ENCODE measurements around the gene CCDC148.
A peak's percentile ranks its signal among the peaks of the same experiment; 100 is the strongest.
"Not testable (repeated sequence)": the region's sequence is repeated elsewhere in the genome, so short reads cannot be mapped to it uniquely, and the experiment has no call there.

Gene CCDC148

GRCh38 chr2:158413581-158413980 lies 43.0 kb downstream of the CCDC148 start:
- no peak for FAIRE-seq

GRCh38 chr2:158412206-158412605 lies 44.3 kb downstream of the CCDC148 start:
- FAIRE-seq: no peak

- no peak for FAIRE-seq
These were observed 44.8 kb downstream of the CCDC148 start for GRCh38 chr2:158411748-158412147.

GRCh38 chr2:158410132-158410531 lies 46.4 kb downstream of the CCDC148 start:
- no peak for FAIRE-seq

GRCh38 chr2:158407031-158407430 lies 49.5 kb downstream of the CCDC148 start:
- no peak for FAIRE-seq

GRCh38 chr2:158405341-158405740 lies 51.2 kb downstream of the CCDC148 start:
- no peak for FAIRE-seq

GRCh38 chr2:158403237-158403636 lies 53.3 kb downstream of the CCDC148 start:
- no peak for FAIRE-seq

GRCh38 chr2:158402665-158403064 lies 53.9 kb downstream of the CCDC148 start:
- no peak for FAIRE-seq

- FAIRE-seq: no peak
These were observed 61.4 kb downstream of the CCDC148 start for GRCh38 chr2:158395166-158395565.

GRCh38 chr2:158394453-158394852 lies 62.1 kb downstream of the CCDC148 start:
- FAIRE-seq: no peak

GRCh38 chr2:158393886-158394285 lies 62.7 kb downstream of the CCDC148 start:
- FAIRE-seq: no peak

GRCh38 chr2:158392687-158393086 lies 63.9 kb downstream of the CCDC148 start:
- no peak for FAIRE-seq

GRCh38 chr2:158391876-158392275 lies 64.7 kb downstream of the CCDC148 start:
- no peak for FAIRE-seq

- FAIRE-seq: no peak
These were observed 65.2 kb downstream of the CCDC148 start for GRCh38 chr2:158391361-158391760.

- FAIRE-seq: no peak
These were observed 68.4 kb downstream of the CCDC148 start for GRCh38 chr2:158388159-158388558.

- FAIRE-seq: no peak
These were observed 70.9 kb downstream of the CCDC148 start for GRCh38 chr2:158385646-158386045.

- no peak for FAIRE-seq
These were observed 74.6 kb downstream of the CCDC148 start for GRCh38 chr2:158381978-158382377.

- FAIRE-seq: no peak
These were observed 75.3 kb downstream of the CCDC148 start for GRCh38 chr2:158381205-158381604.

GRCh38 chr2:158380746-158381145 lies 75.8 kb downstream of the CCDC148 start:
- no peak for FAIRE-seq

GRCh38 chr2:158378926-158379325 lies 77.6 kb downstream of the CCDC148 start:
- no peak for FAIRE-seq

GRCh38 chr2:158366342-158366741 lies 90.2 kb downstream of the CCDC148 start:
- no peak for FAIRE-seq

GRCh38 chr2:158359846-158360245 lies 96.7 kb downstream of the CCDC148 start:
- no peak for FAIRE-seq

- FAIRE-seq: no peak
These were observed 98.9 kb downstream of the CCDC148 start for GRCh38 chr2:158357699-158358098.

- FAIRE-seq: peak; percentile 54
These were observed 99.4 kb downstream of the CCDC148 start for GRCh38 chr2:158357122-158357521.

GRCh38 chr2:158351466-158351816 lies 105.1 kb downstream of the CCDC148 start:
- not testable (repeated sequence) for FAIRE-seq

Measured in A204.1 (cell line).